Stimulated activated CD4-positive, alpha-beta T cell treated with anti-CD3 and anti-CD28 coated beads, Interleukin-4, amount 100 ng/mL, for 24 hours (primary cell): ENCODE measurements around the gene CCDC57.
A peak's percentile ranks its signal among the peaks of the same experiment; 100 is the strongest.
"Not testable (repeated sequence)": the region's sequence is repeated elsewhere in the genome, so short reads cannot be mapped to it uniquely, and the experiment has no call there.

ENCODE experiments used
- DNase-seq: peaks from one replicate; pipeline ENCODE4 v3.0.0-alpha.2; 2020

Gene CCDC57

DNA sequence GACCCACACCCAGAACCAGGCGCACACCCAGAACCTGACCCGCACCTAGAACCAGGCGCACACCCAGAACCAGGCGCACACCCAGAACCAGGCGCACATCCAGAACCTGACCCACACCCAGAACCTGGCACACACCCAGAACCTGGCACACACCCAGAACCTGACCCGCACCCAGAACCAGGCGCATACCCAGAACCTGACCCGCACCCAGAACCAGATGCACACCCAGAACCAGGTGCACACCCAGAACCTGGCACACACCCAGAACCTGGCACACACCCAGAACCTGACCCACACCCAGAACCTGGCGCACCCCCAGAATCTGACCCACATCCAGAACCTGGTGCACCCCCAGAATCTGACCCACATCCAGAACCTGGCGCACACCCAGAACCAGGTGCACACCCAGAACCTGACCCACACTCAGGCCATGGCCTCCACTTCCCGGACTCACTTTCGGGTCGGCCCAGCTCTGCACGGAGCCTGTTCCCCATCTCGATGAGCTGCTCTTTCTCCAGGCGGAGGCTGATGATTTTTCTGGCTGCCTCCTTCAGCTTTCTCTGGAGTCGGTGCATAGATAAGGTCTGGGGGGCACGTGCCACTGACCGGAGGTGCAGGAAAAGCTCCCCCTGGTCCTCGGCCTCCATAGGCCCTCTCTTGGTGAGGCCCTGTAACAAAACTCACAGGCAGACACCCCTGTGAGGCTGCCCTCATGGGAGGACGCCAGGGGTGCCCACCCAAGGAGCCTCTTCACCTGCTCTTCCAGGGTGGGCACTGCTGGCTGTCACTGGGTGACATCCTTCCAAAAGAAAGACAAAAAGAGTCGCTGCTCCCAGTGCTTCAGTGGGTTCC lies 61.3 kb downstream of the CCDC57 start:
- no peak for DNase-seq

DNA sequence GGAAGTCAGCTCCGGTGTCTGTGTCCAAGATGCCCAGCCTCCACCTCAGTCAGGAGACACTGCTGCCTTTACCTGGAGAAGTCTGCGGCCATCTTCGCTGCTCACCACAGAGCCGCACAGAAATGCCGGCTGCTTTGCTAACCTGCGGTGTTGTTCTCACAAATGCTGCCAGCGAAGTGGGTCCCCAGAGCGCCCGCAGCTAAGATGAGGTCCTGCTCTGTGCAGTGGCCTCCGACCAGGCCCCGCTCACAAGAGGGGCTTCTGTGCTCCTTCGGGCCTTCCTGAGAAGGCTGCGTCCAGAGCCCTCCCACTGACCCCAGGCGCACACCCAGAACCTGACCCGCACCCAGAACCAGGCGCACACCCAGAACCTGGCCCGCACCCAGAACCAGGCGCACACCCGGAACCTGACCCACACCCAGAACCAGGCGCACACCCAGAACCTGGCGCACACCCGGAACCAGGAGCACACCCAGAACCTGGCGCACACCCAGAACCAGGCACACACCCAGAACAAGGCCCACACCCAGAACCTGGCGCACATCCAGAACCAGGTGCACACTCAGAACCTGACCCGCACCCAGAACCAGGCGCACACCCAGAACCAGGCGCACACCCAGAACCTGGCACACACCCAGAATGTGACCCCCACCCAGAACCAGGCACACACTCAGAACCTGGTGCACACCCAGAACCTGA lies 63.1 kb downstream of the CCDC57 start:
- no peak for DNase-seq

DNA sequence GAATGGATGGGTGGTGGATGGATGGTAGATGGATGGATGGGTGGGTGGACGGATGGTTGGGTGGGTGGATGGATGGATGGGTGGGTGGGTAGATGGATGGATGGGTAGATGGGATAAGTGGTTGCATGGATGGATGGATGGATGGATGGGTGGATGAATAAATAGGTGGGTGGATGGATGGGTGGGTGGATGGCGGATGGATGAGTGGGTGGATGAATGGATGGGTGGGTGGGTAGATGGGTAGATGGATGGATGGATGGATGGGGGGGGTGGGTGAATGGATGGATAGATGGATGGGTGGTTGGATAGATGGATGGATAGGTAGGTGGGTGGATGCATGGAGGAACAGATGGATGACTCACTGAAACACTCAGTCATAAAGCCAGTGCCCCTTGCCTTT lies 63.6 kb downstream of the CCDC57 start:
- DNase-seq = no peak

DNA sequence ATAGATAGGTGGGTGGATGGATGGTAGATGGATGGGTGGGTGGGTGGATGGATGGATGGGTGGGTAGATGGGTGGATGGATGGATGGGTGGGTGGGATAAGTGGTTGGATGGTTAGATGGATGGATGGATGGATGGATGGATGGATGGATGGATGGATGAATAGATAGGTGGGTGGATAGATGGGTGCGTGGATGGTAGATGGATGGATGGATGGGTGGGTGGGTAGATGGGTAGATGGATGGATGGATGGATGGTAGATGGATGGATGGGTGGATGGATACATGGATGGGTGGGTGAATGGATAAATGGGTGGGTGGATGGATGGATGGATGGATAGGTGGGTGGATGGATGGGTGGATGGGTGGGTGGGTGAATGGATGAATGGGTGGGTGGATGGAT lies 64.6 kb downstream of the CCDC57 start:
- DNase-seq = no peak

DNA sequence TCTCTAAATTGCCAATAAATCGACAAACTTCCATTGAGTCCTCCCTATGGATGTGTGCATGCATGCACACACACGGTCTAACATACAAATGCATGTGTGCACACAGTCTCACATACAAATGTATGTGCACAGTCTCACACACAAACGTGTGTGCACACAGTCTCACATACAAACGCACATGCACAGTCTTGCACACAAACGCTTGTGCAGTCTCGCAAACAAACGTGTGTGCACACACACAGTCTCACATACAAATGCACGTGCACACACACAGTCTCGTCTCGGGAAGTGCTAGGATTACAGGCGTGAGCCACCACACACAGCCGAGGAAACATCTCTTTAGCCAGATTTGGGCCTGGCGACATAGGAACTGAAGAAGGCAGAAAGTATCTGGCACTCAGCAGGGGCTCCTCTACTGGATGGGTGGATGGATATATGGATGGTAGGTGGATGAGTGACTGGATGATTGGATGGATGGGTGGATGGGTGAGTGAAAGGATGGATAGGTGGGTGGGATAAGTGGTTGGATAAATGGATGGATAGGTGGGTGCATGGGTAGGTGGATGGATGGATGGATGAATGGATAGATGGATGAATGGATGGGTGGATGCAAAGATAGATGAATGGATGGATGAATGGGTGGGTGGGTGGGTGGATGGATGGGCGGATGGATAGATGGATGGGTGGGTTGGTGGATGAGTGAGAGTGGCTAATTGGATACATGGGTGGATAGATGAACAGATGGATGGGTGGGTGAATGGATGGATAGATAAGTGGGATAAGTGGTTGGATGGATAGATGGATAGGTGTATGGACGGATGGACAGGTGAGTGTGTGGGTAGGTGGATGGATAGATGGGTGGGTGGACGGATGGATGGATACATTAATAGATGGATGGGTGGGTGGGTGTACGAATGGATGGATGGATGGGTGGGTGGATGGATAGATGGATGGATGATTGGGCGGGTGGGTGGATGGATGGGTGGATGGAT lies 65.7 kb downstream of the CCDC57 start:
- DNase-seq = no peak

DNA sequence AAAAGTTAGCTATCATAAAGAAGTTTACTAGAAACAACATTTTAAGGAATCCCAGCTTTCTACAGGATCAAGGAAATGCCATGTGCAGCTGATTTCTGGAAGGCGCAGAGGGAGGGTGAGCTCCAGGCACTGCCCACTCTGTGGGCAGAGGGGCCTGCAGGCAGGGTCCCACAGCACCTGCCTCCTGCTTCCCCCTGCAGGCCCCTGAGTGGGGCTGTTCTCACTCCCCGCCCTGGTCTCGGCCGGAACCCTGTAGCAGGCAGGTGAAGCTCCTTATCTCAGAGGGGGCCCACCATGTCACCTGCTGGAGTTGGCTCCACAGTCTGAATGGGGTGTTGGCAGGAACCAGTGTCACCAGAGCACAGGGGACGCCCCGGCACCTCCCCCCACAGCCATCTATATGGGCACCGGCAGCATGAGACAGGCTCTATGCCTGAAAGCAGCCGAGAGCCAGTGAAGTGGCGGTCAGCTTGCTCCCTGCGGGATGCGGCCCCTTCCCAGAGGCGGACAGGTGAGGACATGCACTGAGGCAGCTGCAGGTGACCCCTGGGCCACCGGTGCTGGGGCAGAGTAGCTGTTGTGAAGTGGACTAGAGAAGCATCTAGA lies 67.0 kb downstream of the CCDC57 start:
- no peak for DNase-seq

DNA sequence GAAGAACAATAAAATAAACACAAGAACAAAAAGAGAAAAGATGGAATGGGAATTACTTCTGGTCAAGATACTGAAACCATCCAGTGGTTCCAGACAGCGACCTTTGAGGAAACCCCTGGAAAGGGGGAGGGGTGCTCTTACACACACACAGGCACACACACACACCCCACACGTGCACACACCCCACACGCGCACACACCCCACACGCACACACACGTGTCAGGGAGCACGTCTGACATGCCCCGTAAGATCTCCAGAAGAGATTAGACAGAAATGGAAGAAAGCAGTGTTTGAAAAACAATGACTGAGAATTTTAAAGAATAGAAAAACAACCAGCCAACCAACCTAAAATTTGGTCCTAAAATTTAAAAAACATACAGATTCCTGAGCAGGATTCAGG lies 69.3 kb downstream of the CCDC57 start:
- DNase-seq = no peak

DNA sequence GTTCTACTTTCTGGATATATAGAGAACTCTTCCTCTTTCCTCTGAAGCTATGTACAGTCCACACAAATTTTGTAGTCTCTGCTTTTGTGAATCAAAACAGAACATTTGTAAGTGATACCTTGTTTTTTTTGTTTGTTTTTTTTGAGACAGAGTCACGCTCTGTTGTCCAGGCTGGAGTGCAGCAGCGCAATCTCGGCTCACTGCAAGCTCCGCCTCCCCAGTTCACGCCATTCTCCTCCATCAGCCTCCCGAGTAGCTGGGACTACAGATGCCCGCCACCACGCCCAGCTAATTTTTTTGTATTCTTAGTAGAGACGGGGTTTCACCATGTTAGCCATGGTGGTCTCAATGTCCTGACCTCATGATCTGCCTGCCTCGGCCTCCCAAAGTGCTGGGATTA lies 72.7 kb downstream of the CCDC57 start:
- not testable (repeated sequence) for DNase-seq

DNA sequence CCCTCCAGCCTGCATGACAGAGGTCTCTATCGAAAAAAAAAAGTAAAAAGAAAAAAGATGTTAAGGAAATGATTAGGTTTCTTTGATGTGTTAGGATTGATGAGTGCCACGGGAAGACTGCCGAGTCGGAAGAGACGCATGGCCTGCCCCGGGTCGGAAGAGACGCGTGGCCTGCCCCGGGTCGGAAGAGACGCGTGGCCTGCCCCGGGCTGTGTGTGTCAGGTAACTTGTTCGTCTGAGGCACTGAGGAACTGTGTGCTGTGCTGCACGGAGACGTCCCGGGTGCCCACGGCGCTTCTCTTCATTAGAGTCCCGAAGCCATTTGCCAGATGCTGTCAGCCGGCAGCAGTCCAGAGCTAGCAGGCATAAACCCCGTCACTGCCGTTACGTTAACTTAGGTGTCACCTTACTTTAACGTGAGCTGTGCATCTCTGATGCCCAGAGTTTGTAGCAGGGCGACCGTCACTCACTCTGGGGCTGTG lies 74.1 kb downstream of the CCDC57 start:
- DNase-seq = no peak

DNA sequence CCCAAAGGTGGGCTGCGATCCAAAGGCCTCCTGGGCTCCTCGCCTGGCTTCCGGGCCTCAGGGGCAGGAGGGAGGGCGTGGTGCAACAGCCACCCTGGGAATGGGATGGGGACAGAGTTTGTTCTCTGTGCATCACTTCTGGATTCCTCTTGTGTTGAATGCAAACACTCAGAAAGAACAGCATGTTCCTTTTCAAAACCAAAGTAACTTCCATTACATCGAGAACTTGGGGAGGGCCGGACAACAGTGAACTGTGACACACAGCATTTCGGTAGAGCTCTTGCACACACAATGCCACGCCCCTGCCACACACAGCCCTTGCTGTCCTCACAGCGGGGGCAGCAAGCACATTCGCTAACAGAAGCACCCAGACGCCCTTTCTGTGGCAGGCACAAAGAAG lies 78.5 kb downstream of the CCDC57 start:
- DNase-seq = no peak

DNA sequence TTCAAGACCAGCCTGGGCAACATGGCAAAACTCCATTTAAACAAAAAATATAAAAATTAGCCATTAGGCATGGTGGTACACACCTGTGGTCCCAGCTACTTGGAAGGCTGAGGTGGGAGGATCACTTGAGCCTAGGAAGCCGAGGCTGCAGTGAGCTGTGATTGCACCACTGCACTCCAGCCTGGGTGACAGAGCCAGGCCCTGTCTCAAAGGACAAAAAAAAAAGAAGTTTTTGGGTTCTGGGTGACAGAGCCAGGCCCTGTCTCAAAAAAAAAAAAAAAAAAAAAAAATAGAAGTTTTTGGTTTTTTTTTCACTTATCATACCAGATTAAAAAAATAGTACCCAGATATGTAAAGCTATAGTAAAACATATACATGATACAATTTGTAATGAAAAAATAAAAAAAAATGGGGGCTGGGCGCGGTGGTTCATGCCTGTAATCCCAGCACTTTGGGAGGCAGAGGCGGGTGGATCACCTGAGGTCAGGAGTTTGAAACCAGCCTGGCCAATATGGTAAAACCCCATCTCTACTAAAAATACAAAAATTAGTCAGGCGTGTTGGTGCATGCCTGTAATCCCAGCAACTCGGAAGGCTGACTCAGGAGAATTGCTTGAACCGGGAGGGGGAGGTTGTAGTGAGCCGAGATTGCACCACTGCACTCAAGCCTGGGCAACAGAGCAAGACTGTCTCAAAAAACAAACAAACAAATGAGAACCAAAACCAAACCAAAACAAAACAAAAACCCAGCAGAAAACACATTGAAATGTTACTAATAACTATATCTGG lies 79.3 kb downstream of the CCDC57 start:
- not testable (repeated sequence) for DNase-seq

DNA sequence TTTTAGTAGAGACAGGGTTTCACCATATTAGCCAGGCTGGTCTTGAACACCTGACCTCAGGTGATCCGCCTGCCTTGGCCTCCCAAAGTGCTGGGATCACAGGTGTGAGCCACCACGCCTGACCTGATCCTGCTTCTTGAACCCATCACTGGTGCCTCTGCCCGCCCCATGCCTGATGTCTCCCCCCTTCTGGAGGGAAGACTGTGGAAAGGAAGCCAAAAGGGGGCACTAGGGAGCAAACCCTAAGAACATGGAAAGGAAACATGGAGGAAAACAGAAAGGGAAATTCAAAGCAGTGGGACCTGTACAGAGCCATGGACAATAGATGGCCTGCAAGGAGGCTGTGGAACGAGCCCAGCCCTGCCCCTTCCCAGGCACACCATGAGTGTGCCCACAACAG lies 83.5 kb downstream of the CCDC57 start:
- no peak for DNase-seq

DNA sequence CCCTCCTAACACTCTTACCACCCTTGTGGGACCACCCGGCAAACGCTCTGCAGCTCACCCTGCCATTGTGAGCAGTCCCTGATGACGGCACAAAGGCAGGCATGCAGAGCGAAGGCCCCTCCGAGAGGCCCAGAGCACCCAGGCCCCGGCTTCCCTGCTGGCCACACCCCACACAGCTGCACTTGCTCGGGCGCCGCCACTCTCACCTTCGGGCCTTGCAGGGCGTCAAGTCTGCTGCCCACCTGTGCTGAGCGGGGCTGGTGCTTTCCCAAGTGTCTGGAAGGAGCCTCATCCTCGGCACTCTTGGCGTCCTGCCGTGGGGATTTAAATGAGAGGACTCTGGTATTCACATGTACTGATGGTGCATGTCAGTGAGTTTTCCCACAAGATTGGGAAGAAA lies 84.4 kb downstream of the CCDC57 start:
- no peak for DNase-seq

DNA sequence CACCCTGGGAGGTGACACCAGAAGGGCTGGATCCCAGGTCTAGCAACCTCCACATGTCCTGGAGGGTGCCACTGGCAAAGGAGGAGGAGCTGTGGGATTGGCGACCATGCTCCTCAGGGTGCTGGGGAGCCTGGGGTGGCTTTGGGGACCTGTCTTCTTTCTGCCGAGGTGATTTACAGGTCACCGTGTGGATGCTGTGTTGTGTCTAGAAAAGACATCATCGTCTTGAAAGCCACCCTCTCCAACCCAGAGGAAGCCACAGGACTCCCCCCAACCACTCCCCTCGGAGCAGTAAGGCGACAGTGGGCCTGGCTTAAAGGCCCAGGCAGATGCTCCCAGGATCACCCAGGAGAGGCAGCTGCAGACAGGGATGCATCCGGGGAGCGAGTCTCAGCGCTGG lies 84.9 kb downstream of the CCDC57 start:
- no peak for DNase-seq

DNA sequence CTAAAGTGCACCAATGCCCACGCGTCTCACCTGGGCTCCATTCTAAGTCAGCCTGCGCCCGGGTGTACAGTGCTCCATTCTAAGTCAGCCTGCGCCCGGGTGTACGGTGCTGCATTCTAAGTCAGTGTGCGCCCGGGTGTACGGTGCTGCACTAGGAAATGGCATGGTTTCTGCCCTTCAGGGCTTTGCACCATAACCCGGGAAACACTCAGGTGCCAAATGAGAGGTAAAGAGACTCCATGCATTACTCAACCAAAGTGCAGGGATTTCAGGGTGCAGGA lies 85.4 kb downstream of the CCDC57 start:
- DNase-seq = no peak

DNA sequence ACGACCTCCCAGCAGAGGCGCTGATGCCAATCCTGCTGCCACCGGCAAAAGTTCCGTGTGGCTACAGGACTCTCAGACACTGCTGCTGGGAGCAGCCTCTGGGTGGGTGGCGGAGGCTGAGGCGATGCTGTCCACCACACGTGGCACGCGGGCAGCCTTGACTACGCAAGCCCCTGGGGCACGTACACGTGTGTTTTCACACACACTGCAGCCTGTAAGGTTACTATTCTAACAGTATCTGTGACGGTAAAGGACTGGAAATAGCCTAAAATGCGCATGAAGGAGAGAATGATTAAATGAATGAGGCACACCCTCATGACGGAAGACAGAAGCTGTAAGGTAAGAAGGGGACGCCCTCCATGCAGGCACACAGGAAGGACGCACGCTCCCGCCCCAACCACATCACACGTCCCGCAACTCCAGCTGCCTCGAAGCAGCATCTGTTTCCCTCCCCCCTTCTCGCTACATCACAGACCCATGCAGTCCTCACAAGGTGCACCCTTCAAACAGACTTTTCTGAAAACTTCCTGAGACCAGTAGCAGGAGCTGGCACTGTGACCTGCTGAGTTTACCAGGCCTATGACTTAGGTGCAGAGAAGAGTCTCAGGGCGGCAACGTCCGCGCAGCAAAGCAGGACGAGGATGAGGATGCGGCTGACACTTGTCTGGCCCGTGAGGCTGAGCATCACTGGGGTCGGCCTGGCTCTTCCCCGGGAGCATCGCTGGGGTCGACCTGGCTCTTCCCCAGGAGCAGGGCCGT lies 85.9 kb downstream of the CCDC57 start:
- peak; percentile 67 for DNase-seq

DNA sequence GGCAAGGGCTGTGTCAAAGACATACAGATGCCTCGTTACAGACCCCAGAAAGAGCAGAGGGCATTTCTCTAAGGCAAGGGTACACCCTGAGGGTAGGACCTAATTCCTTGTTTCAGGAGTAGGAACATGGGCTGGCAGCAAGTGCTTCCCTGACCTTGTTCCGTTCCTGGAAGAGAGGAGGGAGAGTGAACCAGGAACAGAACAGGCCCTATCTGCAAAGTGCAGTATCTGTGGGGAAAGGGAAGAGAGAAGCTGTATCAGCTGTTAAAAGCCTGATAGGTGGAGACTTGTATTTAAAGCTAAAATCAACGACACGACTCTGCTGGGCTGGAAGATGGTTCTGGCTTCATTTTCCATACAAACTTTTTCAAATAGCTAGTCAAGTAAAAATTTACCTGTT lies 88.5 kb downstream of the CCDC57 start:
- DNase-seq = no peak

DNA sequence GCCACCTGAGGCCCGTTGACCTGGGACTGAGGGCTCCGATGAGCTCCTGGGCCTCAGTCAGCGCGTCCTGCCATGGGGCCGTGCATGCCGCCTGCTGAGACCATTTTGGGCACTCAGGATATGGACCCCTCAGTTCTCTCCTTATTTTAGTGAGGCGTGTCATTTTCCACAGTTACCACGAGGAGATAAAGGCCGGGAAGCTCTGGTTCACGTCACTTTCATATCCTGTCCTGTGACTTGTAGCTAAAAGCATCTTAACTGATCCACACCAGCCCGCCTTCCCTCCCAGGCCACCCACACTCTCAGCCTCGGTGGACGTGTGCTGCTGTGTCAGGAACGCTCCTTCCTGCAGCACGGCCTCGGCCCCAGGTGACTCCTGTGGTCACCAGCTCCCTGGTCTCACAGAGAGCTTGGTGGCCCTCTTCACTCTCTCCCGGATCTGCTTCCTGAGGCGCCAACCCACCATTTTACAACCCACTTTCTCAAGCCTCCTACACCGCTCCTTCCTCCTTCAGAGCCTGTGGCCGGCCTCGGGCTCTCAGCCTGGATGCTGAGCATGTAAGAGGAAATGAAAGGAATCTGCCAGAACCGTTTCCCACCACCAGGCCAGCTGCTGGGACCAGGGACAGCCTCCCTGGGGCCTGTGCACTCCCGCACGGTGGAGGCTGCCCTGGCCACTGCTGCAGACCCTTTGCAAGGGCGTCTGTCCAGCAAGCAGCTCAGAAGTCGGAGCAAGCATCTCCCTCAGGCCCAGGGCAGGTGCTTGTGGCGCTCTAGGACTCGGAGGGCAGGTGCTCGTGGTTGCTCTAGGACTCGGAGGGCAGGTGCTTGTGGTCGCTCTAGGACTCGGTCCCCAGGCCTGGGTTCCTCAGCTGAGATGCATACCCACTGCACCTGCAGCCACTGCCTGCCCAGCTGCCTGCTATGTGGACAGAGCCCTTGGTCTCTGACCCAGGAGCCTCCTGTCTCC lies 90.7 kb downstream of the CCDC57 start:
- no peak for DNase-seq

DNA sequence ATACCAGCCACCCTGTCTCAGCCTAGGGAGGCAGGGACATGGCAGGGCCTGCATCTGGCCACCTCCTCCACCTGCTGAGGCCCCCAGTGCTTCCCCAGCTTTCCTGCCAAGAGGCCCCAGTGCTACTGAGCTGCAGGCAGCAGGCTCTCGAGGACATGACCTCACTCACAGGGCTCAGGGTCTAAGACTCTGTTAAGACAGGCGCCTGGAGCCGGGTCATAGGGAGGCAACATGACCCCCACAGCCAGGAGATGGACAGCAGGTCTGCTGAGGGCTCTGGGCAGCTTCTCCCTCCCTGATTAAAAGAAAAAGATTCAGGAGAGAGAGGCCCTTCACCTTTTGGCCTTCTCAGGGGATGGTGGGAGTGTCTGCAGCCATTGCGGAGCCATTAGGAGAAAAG lies 91.4 kb downstream of the CCDC57 start:
- no peak for DNase-seq

DNA sequence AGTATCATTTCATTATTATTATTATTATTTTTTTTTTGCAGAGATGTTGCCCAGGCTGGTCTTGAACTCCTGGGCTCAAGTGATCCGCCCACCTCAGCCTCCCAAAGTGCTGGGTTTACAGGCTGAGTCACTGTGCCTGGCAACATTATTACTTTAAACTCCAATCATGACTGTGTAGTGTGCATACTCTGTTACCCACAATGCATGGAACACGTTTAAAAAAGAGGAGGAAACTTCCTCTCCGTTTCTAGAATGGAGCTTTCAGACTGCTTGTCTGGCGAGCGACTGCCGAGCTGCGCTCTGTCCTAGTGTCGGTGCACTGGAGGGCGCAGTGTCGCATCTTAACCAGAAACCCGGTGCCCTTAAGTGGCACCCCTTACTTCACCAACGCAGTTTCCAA lies 92.5 kb downstream of the CCDC57 start:
- DNase-seq = no peak
